Endothelial cell of umbilical vein (primary cell): Measurements from ENCODE around the gene RYR2. TPM values are rescaled to one million over a fixed set of nuclear protein-coding genes. Genes with fewer than 3 reads are reported as not detected.

Experiments used
- BruUV-seq: library from RNA; stranded (reverse); fragments of 400-500 nt; replicated peaks from 2 replicates; lab custom pipeline; 2021; lab: Mats Ljungman, UMichigan
- CTCF ChIA-PET: fragments of 300-600, 350-600 bp; sonication (Branson Sonifier 250); formaldehyde crosslinking; loops from one replicate; lab custom pipeline; 2021; ENCODE audit warnings: antibody characterized with exemption, inconsistent platforms; lab: Charles Lee
- POLR2A ChIA-PET: fragments of 300-600, 350-600 bp; sonication (Branson Sonifier 250); formaldehyde crosslinking; loops from one replicate; lab custom pipeline; 2021; ENCODE audit warnings: antibody characterized with exemption, inconsistent platforms; lab: Charles Lee
- DNase-seq: peaks from one replicate; pipeline ENCODE4 v3.0.0-alpha.2; 2011; ENCODE audit warnings: low read depth, low spot score
- FAIRE-seq: peaks from 2 replicates; lab custom pipeline; 2011; peaks lifted over from hg19 to GRCh38; lab: Jason Lieb, UNC
- H2AFZ ChIP-seq: 2 replicates; pipeline ENCODE4 v1.6.0; 2012; ENCODE audit warnings: low read depth, low read length, control low read depth, inconsistent platforms
- H3K27ac ChIP-seq: 2 replicates; pipeline ENCODE4 v1.5.1; 2011; ENCODE audit warnings: low read depth, mild to moderate bottlenecking, control low read depth, low read length, moderate library complexity; ENCODE audit not compliant: insufficient read depth
- H3K27me3 ChIP-seq, 2 experiments: 2 replicates each; pipeline versions ENCODE4 v1.6.0 to v1.6.1; 2011; ENCODE audit warnings: low read length in 2 of 2, mixed read lengths in 1 of 2; ENCODE audit not compliant: control insufficient read depth in 2 of 2, insufficient read depth in 2 of 2
- H3K36me3 ChIP-seq, 2 experiments: 2 replicates in 1 of 2; 3 replicates in 1 of 2; pipeline ENCODE4 v1.5.1; 2011; ENCODE audit warnings: low read length in 2 of 2, mild to moderate bottlenecking in 1 of 2, moderate library complexity in 1 of 2; ENCODE audit not compliant: control insufficient read depth in 2 of 2, insufficient read depth in 2 of 2; ENCODE audit errors: extremely low read depth in 1 of 2
- H3K4me1 ChIP-seq: 3 replicates; pipeline ENCODE4 v1.5.1; 2011; ENCODE audit warnings: mild to moderate bottlenecking, low read length; ENCODE audit not compliant: control insufficient read depth, insufficient read depth; ENCODE audit errors: extremely low read depth
- H3K4me2 ChIP-seq: 2 replicates; pipeline ENCODE4 v1.6.1; 2011; ENCODE audit warnings: low read length, control low read depth, mixed read lengths; ENCODE audit not compliant: insufficient read depth
- H3K4me3 ChIP-seq, 3 experiments: fragments of 200-600 bp in 1 of 3; sonication (generic), shearing (Covaris generic) in 1 of 3; replicated peaks in 1 of 3; 2 replicates each; pipeline ENCODE4 v1.5.1; 2011 to 2016; ENCODE audit warnings: control low read depth in 3 of 3, low read length in 3 of 3, mild to moderate bottlenecking in 2 of 3, inconsistent platforms in 1 of 3, low read depth in 1 of 3, moderate library complexity in 1 of 3; ENCODE audit not compliant: insufficient read depth in 1 of 3
- H3K79me2 ChIP-seq: 2 replicates; pipeline ENCODE4 v1.6.0; 2012; ENCODE audit warnings: low read length, inconsistent platforms; ENCODE audit not compliant: control insufficient read depth, insufficient read depth
- H3K9ac ChIP-seq: replicated peaks from 2 replicates; pipeline ENCODE3; 2011; ENCODE audit warnings: low read length, control low read depth; ENCODE audit not compliant: insufficient read depth; ENCODE audit errors: extremely low read depth
- H3K9me1 ChIP-seq: replicated peaks from 3 replicates; pipeline ENCODE4 v1.6.0; 2011; ENCODE audit warnings: mild to moderate bottlenecking, low read length; ENCODE audit not compliant: control insufficient read depth, insufficient read depth; ENCODE audit errors: extremely low read depth
- H3K9me3 ChIP-seq: replicated peaks from 2 replicates; pipeline ENCODE4 v1.5.1; 2012; ENCODE audit warnings: low read length, inconsistent platforms; ENCODE audit not compliant: control insufficient read depth, insufficient read depth
- H4K20me1 ChIP-seq: replicated peaks from 2 replicates; pipeline ENCODE3; 2011; ENCODE audit warnings: mild to moderate bottlenecking, low read length; ENCODE audit not compliant: control insufficient read depth, insufficient read depth; ENCODE audit errors: extremely low read depth
- EZH2 ChIP-seq: IDR thresholded peaks from 2 replicates; pipeline ENCODE4 v1.6.1; 2012; ENCODE audit warnings: borderline replicate concordance, low read depth, mild to moderate bottlenecking, moderate library complexity, low read length, inconsistent platforms; ENCODE audit not compliant: severe bottlenecking
- JUN ChIP-seq: IDR thresholded peaks from 2 replicates; pipeline ENCODE4 v1.6.1; 2011; ENCODE audit warnings: borderline replicate concordance, low read depth; ENCODE audit not compliant: insufficient read length, insufficient read depth
- MAX ChIP-seq: IDR thresholded peaks from 2 replicates; pipeline ENCODE4 v1.6.1; 2011; ENCODE audit not compliant: insufficient read depth, insufficient read length
- POLR2AphosphoS5 ChIP-seq: IDR thresholded peaks from 2 replicates; pipeline ENCODE4 v1.6.1; 2012; ENCODE audit warnings: low read depth, mild to moderate bottlenecking, control low read depth, low read length, moderate library complexity; ENCODE audit not compliant: insufficient read depth
- dilution Hi-C: fragments of 300-500 bp; cut with MboI; formaldehyde crosslinking; loops from one replicate; pipeline ENCODE4 v1.15.0; 2019; ENCODE audit warnings: low sequenced_read_pairs; ENCODE audit not compliant: extremely low pct_ligation_motif_present
- intact Hi-C: fragments of 100-400 bp; cut with micrococcal nuclease; formaldehyde crosslinking; loops from one replicate; pipeline ENCODE4 v1.10.0; 2022
- polyA plus RNA-seq, 4 experiments: library from polyadenylated mRNA; depleted of rRNA in 3 of 4; stranded (reverse) in 3 of 4; unstranded in 1 of 4; fragments of >200 nt; gene quantifications; 2 replicates each; pipeline versions ENCODE4 v1.2.1 to v1.2.3, GENCODE V29; 2011 to 2012; ENCODE audit warnings: missing spikeins in 1 of 4
- total RNA-seq: library from RNA; stranded (reverse); gene quantifications from 2 replicates; pipeline ENCODE4 v1.2.3, GENCODE V29; 2021

Gene RYR2
- total and polyA plus RNA-seq, 2 donors (not counting 3 experiments of a cell fraction or from before 2014, with no cell fraction given), result not detected

- ChIA-PET POLR2A (no interaction called here), CTCF (no interaction called here)
- dilution Hi-C loops, result no loop called here
- Histone ChIP-seq H3K4me3 (no peak overlapping the region), H3K9me1 (no peaks in the 10 kb centered on the region), H3K4me1 (no peaks in the 10 kb centered on the region), H3K9me3 (peaks cover 10% of the 10 kb centered on the region), H3K9ac (no peak overlapping the region), H3K4me2 (no peak overlapping the region), H2AFZ (no peak overlapping the region), H3K27ac (no peak overlapping the region), H3K27me3 (no peaks in the 10 kb centered on the region), H3K79me2 (no peaks in the 10 kb centered on the region), H4K20me1 (no peaks in the 10 kb centered on the region), H3K36me3 (no peaks in the 10 kb centered on the region)
- TF ChIP-seq MAX (no peak), EZH2 (no peak)
- no TSS peak for BruUV-seq
- intact Hi-C loops, result no loop called here
- FAIRE-seq (no peak), DNase-seq (no peak)
Measured at GRCh38 chr1:237320890-237321289, 278.9 kb downstream of the RYR2 start.

DNA sequence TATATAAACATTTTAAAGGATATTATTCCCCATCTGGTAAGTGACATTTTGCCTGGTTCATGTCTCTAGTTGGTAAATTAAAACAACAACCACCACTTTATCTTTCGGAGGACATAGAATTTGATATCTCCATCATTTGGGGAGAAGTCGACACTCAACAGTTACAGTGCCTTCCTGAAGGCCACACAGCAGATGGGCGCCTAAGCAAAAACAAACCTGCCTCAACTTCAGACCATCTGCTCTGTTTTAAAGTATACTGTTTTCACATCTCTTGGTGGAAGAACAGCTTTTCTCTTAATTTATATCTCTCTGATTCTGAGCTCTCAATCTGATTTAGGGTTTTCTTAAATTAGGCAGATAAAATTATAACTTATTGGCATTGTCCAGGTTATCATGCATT, 282.2 kb downstream of the RYR2 start:
- ChIA-PET POLR2A (no interaction called here), CTCF (no interaction called here)
- Histone ChIP-seq H3K9ac (no peak overlapping the region), H3K27ac (no peak overlapping the region), H3K4me2 (no peak overlapping the region), H3K4me1 (no peaks in the 10 kb centered on the region), H3K4me3 (no peak overlapping the region), H2AFZ (no peak overlapping the region), H3K27me3 (no peaks in the 10 kb centered on the region), H4K20me1 (no peaks in the 10 kb centered on the region), H3K79me2 (no peaks in the 10 kb centered on the region), H3K9me3 (peaks cover 10% of the 10 kb centered on the region), H3K36me3 (no peaks in the 10 kb centered on the region), H3K9me1 (no peaks in the 10 kb centered on the region)
- dilution Hi-C loops (no loop called here), intact Hi-C loops (no loop called here)
- no TSS peak for BruUV-seq
- FAIRE-seq, result no peak
- TF ChIP-seq JUN, result no peak
- TF ChIP-seq POLR2AphosphoS5, result no peak
- DNase-seq, result no peak
